ENCODE data around the gene ZFYVE26. TPM values are rescaled to one million over a fixed set of nuclear protein-coding genes. Genes with fewer than 3 reads are reported as not detected.

Gene ZFYVE26
- total RNA-seq, 1 experiment from 2014 or later: 23.2 TPM

DNA sequence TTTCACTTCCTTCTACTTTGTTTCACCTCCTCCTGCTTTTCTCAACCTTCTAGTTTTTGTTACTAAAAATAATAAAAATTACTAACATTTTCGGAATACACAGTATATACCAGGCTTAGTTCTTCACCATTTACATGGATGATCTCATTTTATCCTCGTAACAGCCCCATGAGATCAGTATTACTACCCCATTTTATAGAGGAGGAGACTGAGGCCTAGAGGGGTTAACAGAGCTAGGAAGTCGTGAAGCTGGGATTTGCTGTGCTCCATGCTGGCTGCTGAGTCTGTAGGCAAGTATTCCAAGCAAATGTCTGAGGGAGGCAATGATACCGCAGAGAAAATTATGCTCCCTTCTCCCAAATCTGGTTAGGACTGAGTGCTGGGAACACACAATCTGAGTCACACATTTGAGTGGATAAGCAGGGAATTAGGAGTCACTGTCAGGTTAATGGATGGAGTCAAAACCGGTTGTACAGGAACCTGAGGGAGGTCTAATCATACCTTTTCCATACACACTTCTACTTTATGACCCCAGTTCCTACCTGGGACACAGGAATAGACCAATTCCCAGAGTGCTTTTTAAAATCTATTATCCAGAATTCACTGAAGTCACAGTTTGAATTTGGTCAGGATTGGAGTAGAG lies 51.1 kb downstream of the ZFYVE26 start:
- peak overlapping the region; percentile 83 for H3K27ac Mint-ChIP-seq (ENCODE audit: unreplicated experiment)

DNA sequence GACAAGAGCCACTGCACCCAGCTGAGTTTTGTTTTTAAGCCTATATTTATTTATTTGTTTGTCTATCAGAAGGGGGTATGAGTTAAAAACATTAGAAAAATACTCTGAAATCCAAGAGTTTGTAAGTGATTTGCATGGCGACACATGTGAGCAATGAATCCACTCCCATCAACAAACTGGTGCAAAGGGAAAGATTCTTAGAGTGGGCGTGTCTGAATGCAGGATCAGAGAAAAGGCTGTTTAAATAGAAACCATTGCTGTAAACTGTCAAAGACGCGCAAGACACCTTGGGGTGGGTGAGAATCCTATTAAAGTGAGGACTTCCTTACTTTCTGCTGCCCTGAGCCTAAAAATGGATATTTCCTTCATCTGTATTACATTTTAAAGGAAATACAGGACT lies 51.9 kb downstream of the ZFYVE26 start:
- intact Hi-C loops (cut with micrococcal nuclease; ENCODE audit: unreplicated experiment): no loop called here

More for the DNA sequence above, 51.1 kb downstream of the ZFYVE26 start:
- H3K4me3 Mint-ChIP-seq (ENCODE audit: unreplicated experiment): no peak overlapping the region
- intact Hi-C loops (cut with micrococcal nuclease; ENCODE audit: unreplicated experiment): loop anchor here (5.0 kb wide), 2 partner anchors 63 to 183 kb away; partner anchors contain the start of gene RDH12
- BruUV-seq (replicated peaks): no TSS peak
- H3K27me3 ChIP-seq (replicated peaks; ENCODE audit: control insufficient read depth, insufficient read depth, low read length): no peaks in the 10 kb centered on the region
- peak; percentile 45 to 46 for DNase-seq
- POLR2A ChIA-PET: no interaction called here
- CTCF ChIA-PET: interaction anchor here (0.6 to 1.2 kb wide), 5 partner anchors 61 to 404 kb away, joined by 3 to 14 read pairs (median 4); partner anchors contain the start of genes PIGH and VTI1B
- no peaks in the 10 kb centered on the region for H3K9me3 Mint-ChIP-seq (ENCODE audit: unreplicated experiment)
- TF ChIP-seq, protein P1, sequence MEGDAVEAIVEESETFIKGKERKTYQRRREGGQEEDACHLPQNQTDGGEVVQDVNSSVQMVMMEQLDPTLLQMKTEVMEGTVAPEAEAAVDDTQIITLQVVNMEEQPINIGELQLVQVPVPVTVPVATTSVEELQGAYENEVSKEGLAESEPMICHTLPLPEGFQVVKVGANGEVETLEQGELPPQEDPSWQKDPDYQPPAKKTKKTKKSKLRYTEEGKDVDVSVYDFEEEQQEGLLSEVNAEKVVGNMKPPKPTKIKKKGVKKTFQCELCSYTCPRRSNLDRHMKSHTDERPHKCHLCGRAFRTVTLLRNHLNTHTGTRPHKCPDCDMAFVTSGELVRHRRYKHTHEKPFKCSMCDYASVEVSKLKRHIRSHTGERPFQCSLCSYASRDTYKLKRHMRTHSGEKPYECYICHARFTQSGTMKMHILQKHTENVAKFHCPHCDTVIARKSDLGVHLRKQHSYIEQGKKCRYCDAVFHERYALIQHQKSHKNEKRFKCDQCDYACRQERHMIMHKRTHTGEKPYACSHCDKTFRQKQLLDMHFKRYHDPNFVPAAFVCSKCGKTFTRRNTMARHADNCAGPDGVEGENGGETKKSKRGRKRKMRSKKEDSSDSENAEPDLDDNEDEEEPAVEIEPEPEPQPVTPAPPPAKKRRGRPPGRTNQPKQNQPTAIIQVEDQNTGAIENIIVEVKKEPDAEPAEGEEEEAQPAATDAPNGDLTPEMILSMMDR (IDR thresholded peaks at IDR 0.05; ENCODE audit: insufficient read depth in 1 of 2, low read depth in 1 of 2, low read length in 1 of 2, severe bottlenecking in 1 of 2, unreplicated experiment in 1 of 2): no peak
- H3K4me3 ChIP-seq (ENCODE audit: low read depth, low read length): no peak overlapping the region
- H3K9me3 ChIP-seq: no peaks in the 10 kb centered on the region
- peaks cover 1% of the 10 kb centered on the region; the same call in 1 of the 2 replicates for H3K36me3 ChIP-seq (ENCODE audit: control insufficient read depth, insufficient read depth, low read length)
- H3K36me3 Mint-ChIP-seq (ENCODE audit: insufficient read depth, unreplicated experiment): peaks cover 33% of the 10 kb centered on the region
- no peaks in the 10 kb centered on the region for H3K27me3 Mint-ChIP-seq (ENCODE audit: insufficient read depth, unreplicated experiment)
- peaks cover 32% of the 10 kb centered on the region for H3K4me1 Mint-ChIP-seq (ENCODE audit: low read depth, unreplicated experiment)
- peaks cover 28% of the 10 kb centered on the region for H3K4me1 ChIP-seq

GRCh38 chr14:67763158-67763822 lies 53.1 kb downstream of the ZFYVE26 start:
- peaks cover 23% of the 10 kb centered on the region for H3K4me1 ChIP-seq
- TF ChIP-seq, protein P1 (IDR thresholded peaks at IDR 0.05; ENCODE audit: insufficient read depth in 1 of 2, low read depth in 1 of 2, low read length in 1 of 2, severe bottlenecking in 1 of 2, unreplicated experiment in 1 of 2): no peak
- Mint-ChIP-seq H3K36me3 (ENCODE audit: insufficient read depth, unreplicated experiment) (peaks cover 25% of the 10 kb centered on the region), H3K4me1 (ENCODE audit: low read depth, unreplicated experiment) (peaks cover 32% of the 10 kb centered on the region), H3K27ac (ENCODE audit: unreplicated experiment) (no peak overlapping the region), H3K4me3 (ENCODE audit: unreplicated experiment) (no peak overlapping the region), H3K9me3 (ENCODE audit: unreplicated experiment) (no peaks in the 10 kb centered on the region), H3K27me3 (ENCODE audit: insufficient read depth, unreplicated experiment) (no peaks in the 10 kb centered on the region)
- H3K27me3 ChIP-seq (replicated peaks; ENCODE audit: control insufficient read depth, insufficient read depth, low read length): no peaks in the 10 kb centered on the region
- no peaks in the 10 kb centered on the region for H3K9me3 ChIP-seq
- intact Hi-C loops (cut with micrococcal nuclease; ENCODE audit: unreplicated experiment): no loop called here
- ChIA-PET POLR2A (no interaction called here), CTCF (no interaction called here)
- DNase-seq: peak in 1 of 2 experiments; percentile 46
- H3K36me3 ChIP-seq (ENCODE audit: control insufficient read depth, insufficient read depth, low read length): no peaks in the 10 kb centered on the region; the same call in 1 of the 2 replicates
- no TSS peak for BruUV-seq (replicated peaks)
- H3K4me3 ChIP-seq (ENCODE audit: low read depth, low read length): no peak overlapping the region

More for the DNA sequence above, 51.9 kb downstream of the ZFYVE26 start:
- peak; percentile 27 to 39 for DNase-seq
- Mint-ChIP-seq H3K9me3 (ENCODE audit: unreplicated experiment) (no peaks in the 10 kb centered on the region), H3K4me1 (ENCODE audit: low read depth, unreplicated experiment) (peaks cover 32% of the 10 kb centered on the region), H3K36me3 (ENCODE audit: insufficient read depth, unreplicated experiment) (peaks cover 28% of the 10 kb centered on the region), H3K27ac (ENCODE audit: unreplicated experiment) (peak overlapping the region; percentile 83), H3K4me3 (ENCODE audit: unreplicated experiment) (no peak overlapping the region), H3K27me3 (ENCODE audit: insufficient read depth, unreplicated experiment) (no peaks in the 10 kb centered on the region)
- no peaks in the 10 kb centered on the region for H3K27me3 ChIP-seq (replicated peaks; ENCODE audit: control insufficient read depth, insufficient read depth, low read length)
- TF ChIP-seq, protein P1 (IDR thresholded peaks at IDR 0.05; ENCODE audit: insufficient read depth in 1 of 2, low read depth in 1 of 2, low read length in 1 of 2, severe bottlenecking in 1 of 2, unreplicated experiment in 1 of 2): no peak
- ChIA-PET POLR2A (no interaction called here), CTCF (no interaction called here)
- no TSS peak for BruUV-seq (replicated peaks)
- no peak overlapping the region for H3K4me3 ChIP-seq (ENCODE audit: low read depth, low read length)
- H3K9me3 ChIP-seq: no peaks in the 10 kb centered on the region
- H3K4me1 ChIP-seq: peaks cover 28% of the 10 kb centered on the region
- peaks cover 1% of the 10 kb centered on the region; the same call in 1 of the 2 replicates for H3K36me3 ChIP-seq (ENCODE audit: control insufficient read depth, insufficient read depth, low read length)

Measured in Caco-2 (cell line).